ENCODE data around the gene DEGS2.
A peak's percentile ranks its signal among the peaks of the same experiment; 100 is the strongest.
"Not testable (repeated sequence)": the region's sequence is repeated elsewhere in the genome, so short reads cannot be mapped to it uniquely, and the experiment has no call there.

Gene DEGS2

DNA sequence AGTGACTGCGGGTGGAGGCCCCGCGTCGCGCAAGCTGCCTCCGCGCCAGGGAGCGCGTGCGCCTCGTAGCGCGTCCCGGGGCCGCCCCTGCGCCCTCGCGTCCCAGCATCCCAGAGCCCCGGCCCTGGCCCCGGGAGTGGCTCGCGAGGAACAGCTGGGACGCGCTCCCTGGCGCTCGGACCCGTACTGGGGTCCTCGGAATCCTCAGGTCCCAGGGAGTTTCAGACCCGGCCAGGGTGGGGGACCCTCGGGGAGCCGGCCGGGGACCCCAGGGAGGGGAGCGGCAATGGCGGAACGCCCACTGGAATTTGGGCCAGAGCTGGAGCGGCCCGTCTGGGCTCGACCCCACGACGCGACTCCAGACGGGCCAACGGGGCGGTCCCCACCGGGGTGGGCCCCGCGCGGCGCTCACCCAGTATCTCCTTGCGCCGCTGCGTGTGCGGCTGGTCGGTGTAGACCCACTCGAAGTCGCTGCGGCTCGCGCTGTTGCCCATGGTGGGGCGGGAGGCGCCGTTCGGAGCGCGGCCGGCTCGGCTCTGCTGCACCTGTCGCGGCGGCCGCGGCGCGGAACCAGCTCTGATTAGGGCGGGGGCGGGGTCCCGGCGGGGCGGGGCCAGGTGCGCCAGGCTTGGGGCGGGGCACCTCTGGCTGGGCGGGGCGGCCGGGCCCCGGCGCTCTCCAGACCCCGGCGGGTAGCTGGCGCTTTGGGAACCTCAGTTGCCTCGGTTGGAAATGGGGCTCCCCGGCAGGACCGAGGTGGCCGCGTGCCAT lies at the start of gene DEGS2:
DEGS2 (minus strand) TSS at position 552 of the 771 bp plus-strand sequence; CDS start at position 494, 58 bp downstream.
- no peak for DNase-seq (ENCODE audit: low spot score)

DNA sequence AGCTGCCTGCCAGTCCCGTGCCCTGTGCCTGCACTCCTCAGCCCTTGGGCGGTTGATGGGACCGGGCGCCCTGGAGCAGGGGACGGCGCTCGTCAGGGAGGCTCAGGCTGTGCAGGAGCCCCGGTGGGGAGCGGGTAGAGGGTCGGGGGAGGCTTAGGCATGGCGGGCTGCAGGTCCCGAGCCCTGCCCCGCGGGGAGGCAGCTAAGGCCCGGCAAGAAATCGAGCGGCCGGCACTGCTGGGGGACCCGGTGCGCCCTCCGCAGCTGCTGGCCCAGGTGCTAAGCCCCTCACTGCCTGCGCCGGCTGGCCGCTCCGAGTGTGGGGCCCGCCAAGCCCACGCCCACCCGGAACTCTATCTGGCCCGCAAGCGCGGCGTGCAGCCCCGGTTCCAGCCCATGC lies 48.7 kb upstream of the DEGS2 start:
- not testable (repeated sequence) for DNase-seq (ENCODE audit: low spot score)

DNA sequence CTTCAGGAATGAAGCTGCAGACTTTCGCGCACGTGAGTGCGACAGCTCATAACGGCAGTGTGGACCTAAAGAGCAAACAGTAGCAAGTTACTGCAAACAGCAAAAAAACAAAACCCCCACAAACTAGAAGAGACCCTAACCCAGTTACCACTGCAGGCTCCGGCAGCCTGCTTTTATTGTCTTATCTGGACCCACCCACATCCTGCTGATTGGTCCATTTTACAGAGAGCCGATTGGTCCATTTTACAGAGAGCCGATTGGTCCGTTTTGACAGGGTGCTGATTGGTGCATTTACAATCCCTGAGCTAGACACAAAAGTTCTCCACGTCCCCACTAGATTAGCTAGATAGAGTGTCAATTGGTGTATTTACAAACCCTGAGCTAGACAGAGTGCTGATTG lies 48.1 kb upstream of the DEGS2 start:
- DNase-seq (ENCODE audit: low spot score), result not testable (repeated sequence)

DNA sequence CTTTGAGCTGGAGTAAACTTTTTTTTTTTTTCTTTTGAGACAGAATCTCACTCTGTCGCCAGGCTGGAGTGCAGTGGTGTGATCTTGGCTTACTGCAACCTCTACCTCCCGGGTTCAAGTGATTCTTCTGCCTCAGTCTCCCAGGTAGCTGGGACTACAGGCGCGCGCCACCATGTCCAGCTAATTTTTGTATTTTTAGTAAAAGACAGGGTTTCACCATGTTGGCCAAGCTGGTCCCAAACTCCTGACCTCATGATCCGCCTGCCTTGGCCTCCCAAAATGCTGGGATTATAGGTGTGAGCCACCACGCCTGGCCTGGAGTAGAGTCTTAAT lies 45.4 kb upstream of the DEGS2 start:
- not testable (repeated sequence) for DNase-seq (ENCODE audit: low spot score)

DNA sequence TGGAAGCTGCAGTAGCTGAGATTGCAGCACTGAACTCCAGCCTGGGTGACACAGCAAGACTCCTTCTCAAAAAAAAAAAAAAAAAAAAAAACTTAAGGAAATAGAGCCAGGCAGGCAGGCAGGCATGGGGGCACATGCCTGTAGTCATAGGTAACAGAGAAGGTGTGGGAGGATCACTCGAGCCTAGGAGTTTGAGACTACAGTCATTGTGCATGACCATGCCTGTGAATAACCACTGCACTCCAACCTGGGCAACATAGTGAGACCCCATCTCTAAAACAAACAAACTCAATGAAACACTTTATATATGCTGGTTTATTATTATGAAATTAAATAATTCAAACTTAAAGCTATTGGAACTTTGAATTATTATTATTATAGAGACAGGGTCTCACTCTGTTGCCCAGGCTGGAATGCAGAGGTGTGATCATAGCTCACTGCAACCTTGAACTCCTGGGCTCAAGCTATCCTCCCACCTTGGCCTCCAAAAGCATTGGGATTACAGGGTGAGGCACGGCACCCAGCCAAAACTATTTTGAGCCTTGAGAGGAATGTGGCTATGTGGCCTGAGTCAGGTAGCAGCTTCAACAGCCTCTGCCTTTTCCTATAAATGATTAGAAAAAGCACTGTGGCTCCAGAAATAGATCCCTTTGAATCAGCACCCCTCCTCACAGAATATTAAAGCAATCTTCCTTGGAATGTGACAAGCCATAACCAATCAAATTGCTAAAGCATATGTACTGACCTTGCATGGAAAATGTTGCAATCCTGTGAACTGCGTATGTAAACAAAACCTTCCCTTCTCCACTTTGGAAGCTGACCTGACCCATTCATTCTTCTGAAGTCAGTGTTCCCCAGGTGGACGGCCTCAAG lies 44.8 kb upstream of the DEGS2 start:
- peak; percentile 58 for DNase-seq (ENCODE audit: low spot score)

DNA sequence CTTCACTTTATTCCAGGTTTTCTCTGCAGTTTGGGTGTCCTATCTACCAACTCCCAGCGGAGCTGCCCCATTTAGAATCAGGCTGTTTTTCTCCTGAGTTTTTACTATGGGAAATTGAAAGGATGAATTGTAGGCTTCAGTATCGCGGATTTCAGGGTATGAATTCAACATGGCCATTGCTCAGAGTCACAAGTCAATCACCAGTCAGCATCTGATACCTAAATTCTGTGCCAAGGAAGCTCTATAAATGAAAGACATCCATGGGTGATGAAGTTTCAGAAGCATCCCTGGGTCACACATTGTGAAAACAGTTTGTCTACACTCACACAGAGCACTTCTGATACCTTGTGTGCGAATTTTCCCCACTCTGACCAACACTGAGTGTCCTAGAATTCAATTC lies 43.7 kb upstream of the DEGS2 start:
- DNase-seq (ENCODE audit: low spot score), result no peak

DNA sequence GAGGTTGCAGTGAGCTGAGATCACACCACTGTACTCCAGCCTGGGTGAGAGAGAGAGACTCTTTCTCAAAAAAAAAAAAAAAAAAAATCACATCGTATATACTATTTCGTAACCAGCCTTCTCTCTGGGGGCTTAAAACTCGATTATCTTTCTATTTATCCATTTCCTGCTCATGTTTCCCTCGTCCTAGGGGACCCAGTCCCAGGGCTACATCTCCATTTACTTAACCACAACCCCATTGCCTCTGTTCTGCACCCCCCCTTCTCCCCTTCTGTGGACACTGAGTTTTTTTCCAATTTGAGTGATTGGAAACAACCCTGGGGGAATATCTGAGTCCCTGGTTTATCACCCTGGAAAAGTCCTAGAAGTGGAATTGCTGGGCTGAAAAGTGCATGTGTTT lies 43.3 kb upstream of the DEGS2 start:
- no peak for DNase-seq (ENCODE audit: low spot score)

DNA sequence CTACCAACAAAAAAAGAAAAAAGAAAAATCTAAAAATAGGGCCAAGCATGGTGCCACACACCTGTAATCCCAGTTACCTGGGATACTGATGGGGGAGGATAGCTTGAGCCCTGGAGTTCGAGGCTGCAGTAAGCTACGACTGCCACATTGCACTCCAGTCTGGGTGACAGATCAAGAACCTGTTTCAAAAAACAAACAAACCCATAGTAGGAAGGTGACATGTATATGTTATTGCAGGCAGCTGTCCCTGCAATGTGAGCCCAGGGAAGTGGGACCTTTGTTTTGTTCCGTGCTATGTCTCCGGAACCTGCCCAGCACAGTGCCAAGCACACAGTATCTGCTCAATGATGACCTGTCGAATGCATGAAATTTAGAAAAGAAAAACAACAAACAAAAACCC lies 42.3 kb upstream of the DEGS2 start:
- DNase-seq (ENCODE audit: low spot score), result no peak

DNA sequence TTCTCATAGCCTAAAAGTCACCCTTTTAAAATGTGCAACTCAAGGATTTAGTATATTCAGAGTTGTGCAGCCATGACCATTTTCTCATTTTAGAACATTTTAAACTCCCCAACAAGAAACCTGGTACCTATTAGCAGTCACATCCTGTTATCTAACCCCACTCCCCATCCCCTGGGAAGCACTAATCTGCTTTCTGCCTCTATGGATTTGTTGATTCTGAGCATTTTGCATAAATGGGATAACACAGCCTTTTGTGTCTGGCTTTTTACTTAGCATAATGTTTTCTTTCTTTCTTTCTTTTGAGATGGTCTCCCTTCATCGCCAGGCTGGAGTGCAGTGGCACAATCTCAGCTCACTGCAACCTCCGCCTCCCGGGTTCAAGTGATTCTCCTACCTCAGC lies 40.9 kb upstream of the DEGS2 start:
- no peak for DNase-seq (ENCODE audit: low spot score)

DNA sequence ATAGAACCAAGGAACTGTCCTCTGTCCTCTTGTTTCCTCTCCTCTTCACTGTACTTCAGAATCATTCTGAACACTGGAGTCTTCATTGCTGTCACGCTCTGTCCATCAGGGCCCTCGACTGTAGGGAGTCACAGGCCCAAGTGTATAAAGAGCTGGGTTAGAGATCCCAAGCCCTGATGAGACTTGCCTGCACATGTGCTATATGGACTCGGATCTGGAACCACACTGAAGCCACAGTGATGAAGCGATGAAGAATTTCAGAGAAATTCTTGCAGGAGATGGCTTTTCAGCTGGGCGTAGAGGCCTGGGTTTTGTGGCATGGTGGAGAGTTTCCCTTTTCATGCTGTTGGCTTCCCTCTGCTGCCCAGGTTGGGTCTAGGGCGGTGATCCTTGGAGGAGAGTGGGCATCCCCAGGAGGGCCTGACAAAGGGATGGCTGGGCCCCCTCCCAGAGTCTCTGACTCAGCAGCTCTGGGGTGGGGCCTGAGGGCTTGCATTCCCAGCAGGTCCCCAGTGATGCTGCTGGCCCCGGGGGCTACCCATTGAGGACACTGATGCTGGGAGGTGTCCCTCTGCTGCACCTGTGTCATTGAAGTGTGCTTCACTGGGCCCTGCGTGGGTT lies 39.9 kb upstream of the DEGS2 start:
- DNase-seq (ENCODE audit: low spot score), result no peak

DNA sequence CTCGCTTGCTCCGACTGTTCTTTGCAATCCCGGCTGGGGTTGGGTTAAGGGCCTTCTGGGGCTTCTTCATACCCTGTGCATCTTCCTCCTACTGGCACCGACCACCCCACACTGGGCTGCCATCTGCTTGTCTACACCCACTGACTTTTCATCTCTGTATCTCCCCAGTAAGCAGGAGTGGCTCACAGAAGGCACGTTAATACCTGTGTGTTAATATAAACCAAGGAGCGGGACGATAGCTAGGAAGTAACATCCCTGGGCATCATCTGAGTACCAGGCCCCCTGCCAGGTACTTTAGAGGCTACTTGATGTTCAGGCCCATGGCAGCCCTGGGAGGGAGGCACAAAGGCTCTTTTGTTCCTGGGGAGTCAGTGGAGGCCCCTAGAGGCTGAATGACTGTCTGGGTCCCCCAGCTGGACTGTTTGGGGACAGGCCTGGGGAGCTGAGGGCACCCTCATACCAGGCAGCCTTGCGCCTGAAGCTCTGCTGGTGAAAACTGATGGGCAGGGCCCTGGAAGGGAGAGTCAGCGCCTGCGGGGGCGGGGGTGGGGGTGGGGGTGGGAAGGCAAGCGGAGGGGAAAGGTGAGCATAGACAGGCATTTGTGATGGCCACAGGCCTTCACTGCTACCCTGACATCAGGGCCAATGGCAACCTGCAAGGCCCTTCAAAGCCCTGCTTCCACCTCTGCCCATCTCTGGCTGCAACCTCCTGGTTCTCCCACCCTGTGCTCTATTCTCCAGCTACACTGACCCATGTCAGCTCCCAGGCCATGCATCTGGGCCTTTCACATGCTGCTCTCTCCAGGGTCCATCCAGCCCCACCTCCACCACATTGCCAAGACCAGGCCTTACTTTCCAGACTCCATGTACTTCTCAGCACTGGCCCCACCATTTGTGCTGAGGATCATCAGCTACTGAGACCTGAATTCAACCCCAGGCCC lies 34.2 kb upstream of the DEGS2 start:
- no peak for DNase-seq (ENCODE audit: low spot score)

DNA sequence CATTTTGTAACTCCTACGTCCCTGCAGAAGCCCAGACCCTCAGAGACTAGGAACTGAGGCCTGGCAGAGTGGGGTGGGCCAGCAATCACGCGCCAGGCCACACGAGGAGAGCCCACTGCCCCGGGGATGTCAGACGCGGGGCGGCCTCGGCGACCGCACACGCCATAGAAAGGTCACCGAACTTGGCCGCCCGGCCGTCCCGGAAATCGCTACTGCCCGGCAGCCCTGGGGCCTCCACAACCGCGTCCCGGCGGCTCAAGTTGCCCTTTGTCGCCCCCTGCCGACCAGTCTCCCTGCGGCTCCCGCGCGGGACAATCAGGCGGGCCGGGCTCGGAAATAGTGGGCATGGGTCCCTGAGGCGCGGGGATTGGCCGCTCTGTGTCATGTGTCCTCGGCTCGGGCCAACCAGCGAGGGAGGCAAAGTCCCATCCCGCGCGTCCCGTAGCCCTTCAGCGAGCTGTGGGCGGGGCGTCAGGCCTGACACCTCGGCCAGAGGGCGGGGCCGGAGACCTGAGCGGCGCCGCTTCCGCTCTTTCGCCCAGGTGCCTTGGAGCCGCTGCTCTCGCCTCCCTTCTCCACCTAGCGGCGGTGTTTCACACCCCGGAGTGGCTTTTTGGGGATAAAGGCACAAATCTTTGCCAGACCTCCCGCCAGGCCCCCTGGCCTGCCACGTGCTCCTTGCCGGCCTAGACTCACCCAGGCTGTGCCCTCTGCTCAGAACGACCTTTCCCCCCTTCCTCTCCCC lies 33.4 kb upstream of the DEGS2 start:
- peak; percentile 98 for DNase-seq (ENCODE audit: low spot score)

DNA sequence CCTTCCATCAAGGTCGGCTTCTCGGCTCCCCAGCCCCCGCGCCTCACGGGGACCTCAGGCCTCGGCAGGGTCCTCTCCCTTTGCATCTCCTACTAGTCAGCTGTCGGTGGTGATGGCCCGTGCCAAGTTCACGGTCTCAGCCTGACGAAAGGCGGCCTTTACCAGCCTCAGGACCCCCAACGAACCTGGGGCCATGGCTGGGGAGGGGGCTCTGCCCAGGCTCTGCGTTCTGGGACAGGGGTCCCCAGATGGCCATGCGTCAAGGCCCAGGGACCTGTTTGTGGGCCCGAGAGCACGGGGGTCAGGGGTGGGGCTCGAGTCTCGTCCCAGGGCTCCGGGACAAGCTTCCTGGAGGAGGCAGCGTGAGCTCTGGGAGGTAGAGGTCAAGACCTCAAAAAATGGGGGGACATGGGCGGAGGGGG lies 32.8 kb upstream of the DEGS2 start:
- DNase-seq (ENCODE audit: low spot score), result no peak

DNA sequence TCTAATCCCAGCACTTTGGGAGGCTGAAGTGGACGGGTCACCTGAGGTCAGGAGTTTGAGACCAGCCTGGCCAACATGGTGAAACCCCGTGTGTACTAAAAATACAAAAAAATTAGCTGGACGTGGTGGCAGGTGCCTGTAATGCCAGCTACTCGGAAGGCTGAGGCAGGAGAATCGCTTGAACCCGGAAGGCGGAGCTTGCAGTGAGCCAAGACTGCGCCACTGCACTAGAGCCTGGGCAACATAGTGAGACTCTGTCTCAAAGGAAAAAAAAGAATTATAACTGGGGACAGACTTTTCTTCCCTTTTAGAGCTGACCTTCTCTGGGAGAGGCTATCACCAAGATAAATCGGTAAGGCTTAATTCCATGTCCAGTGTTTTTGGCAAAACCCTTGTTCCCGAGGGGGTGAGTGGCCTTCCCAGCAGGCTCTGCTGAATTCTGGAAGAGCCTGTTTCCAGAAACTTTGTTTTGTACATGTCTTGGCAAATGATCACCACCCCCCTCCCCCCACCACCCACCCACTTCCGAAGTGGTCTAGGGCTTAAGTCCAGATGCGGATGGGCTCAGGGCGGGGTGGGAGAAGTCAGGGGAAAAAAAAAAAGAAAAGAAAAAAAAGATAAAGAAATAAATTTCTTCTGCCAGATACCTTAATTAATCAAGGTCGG lies 32.3 kb upstream of the DEGS2 start:
- no peak for DNase-seq (ENCODE audit: low spot score)

DNA sequence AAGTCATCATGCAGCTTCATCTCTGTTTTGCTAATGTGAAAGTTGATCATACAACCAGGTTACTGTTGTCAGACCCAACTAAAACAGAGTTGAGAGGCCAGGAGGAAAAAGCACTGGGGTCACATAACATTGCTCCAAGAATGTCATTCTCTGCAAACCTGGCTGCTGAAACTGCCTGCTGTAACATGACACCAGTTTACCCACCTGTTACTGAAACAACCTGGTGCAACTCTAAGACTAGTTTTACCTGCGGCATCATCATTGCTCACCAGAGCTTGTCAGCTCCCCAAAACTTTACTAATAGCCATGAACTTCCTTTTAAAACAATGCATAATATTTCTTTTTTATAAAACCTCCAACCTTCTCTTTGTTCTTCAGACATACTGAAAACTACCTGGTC lies 30.7 kb upstream of the DEGS2 start:
- DNase-seq (ENCODE audit: low spot score), result no peak

DNA sequence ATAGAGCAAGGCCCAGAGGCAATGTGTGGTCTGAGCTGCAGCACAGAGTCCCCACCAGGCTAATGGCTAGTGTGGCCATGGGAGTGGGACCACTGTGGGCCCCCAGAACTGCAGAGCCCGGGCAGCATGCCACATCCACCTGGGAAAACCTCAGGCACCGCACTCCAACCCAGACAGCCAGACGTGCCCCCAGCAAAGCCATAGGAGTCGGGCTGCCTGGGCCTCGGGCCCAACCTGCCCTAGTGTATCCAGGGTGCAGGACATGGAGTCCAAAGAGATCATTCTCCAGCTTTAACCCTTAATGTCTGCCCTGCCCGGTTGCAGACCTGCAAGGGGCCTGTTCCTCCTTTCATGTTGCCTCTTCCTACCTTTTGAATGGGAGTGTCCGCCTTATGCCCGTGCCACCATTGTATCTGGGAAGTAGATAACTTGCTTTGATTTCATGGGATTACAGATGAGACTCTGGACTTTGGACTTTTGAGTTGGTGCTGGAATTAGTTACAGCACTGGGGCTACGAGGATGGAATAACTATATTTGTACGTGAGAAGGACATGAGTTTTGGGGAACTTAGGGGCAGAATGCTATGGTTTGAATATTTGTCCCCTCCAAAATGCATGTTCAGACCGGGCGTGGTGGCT lies 29.1 kb upstream of the DEGS2 start:
- no peak for DNase-seq (ENCODE audit: low spot score)

DNA sequence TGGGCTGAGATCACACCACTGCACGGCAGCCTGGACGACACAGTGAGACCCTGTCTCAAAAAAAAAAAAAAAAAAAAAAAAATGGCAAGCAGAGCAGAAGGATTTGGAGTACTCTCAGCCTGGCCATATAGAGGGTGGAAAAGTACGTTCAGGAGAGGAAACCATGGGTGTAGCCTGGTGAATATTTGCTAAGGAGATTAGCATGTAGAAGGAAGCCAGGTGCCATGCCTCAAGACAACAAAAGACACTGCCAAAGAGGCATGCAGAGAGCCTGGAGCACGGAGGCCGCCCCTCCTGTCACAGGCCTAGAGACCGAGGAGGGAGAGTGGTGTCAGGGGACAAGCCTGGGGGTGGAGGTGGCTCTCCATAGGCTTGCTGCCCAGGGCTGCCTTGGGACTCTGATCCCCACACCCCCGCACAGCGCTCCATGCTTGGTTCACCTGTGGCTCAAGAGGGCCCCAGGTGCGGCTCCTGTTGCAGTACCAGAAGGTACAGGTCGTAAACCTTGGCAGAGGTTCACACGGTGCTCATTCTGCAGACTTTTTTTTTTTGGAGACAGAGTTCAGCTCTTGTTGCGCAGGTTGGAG lies 27.9 kb upstream of the DEGS2 start:
- no peak for DNase-seq (ENCODE audit: low spot score)

DNA sequence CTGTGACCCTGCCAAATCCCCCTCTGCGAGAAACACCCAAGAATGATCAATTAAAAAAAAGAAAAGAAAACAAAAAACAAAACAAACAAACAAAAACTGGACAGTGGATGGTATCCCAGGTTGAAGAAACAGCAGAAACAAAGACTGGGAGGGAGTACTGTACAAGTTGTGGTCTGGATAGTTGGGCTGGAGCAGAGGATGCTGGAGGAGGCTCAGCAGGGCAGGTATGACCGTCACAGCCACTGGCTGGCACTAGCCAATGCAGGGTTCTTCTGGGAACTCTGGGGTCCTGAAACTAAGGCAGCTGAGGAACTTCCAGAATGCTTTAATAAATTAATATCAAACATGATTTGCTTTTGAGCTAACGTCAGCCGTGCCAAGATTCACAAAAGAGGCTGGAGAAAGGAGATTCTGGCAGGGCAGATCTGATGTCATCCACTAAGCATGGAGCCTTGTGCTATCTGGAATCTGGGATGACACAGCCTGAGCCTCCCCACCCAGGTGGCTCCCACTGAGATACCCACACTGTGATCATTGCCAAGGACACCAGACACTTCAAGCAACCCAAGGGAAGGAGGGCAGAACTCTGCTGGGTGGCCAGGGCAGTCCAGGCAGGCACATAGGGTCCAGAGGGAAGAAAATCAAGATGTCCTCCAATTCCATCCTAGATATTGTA lies 22.6 kb upstream of the DEGS2 start:
- DNase-seq (ENCODE audit: low spot score), result not testable (repeated sequence)

DNA sequence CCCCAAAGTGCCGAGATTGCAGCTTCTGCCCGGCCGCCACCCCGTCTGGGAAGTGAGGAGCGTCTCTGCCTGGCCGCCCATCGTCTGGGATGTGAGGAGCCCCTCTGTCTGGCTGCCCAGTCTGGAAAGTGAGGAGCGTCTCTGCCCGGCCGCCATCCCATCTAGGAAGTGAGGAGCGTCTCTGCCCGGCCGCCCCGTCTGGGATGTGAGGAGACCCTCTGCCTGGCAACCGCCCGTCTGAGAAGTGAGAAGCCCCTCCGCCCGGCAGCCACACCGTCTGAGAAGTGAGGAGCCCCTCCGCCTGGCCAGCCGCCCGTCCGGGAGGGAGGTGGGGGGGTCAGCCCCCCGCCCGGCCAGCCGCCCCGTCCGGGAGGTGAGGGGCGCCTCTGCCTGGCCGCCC lies 21.2 kb upstream of the DEGS2 start:
- not testable (repeated sequence) for DNase-seq (ENCODE audit: low spot score)

Data from HuH-7 (cell line).